Upper lobe of right lung (tissue), 1 donor: ENCODE measurements around the gene URM1. TPM values are rescaled to one million over a fixed set of nuclear protein-coding genes. Genes with fewer than 3 reads are reported as not detected.

Source experiments
- ATAC-seq: fragments of 200-7000 bp; cut with Tn5 transposase; one replicate; pipeline ENCODE4 v1.9.1; 2020; ENCODE audit warnings: mild to moderate bottlenecking, moderate library complexity
- DNase-seq: peaks from one replicate; pipeline ENCODE4 v3.0.0-alpha.2; 2020
- H3K27ac ChIP-seq: fragments of 200-600 bp; one replicate; pipeline ENCODE4 v1.8.0; 2022
- H3K27me3 ChIP-seq: fragments of 200-600 bp; one replicate; pipeline ENCODE4 v1.8.0; 2022; ENCODE audit warnings: mild to moderate bottlenecking
- H3K36me3 ChIP-seq: fragments of 200-600 bp; one replicate; pipeline ENCODE4 v1.8.0; 2022
- H3K4me1 ChIP-seq: fragments of 200-600 bp; one replicate; pipeline ENCODE4 v1.8.0; 2022
- H3K4me3 ChIP-seq: fragments of 200-600 bp; one replicate; pipeline ENCODE4 v1.8.0; 2022; ENCODE audit warnings: mild to moderate bottlenecking
- H3K9me3 ChIP-seq: fragments of 200-600 bp; one replicate; pipeline ENCODE4 v1.8.0; 2022
- CTCF ChIP-seq: fragments of 200-600 bp; IDR thresholded peaks from one replicate; pipeline ENCODE4 v1.8.0; 2022; ENCODE audit warnings: antibody characterized with exemption
- intact Hi-C: fragments of 100-400 bp; cut with DNase I; formaldehyde crosslinking; loops from one replicate; pipeline ENCODE4 v1.11.0; 2022
- total RNA-seq: library from RNA; stranded (reverse); fragmentation: NEBNext Ultra II Directional; extraction: Animal tissue kit (Norgen Biotek cat#: 25700); gene quantifications from one replicate; pipeline ENCODE4 v1.2.1, GENCODE V29; 2021
- donor health status: DM: no; HTN: yes; CAD: no; lungs with severe emphysema.

Gene URM1
- total RNA-seq, 1 donor from 2014 or later: 56.5 TPM

- peaks cover 12% of the 10 kb centered on the region for H3K36me3 ChIP-seq
- H3K27me3 ChIP-seq: no peaks in the 10 kb centered on the region
- peaks cover 11% of the 10 kb centered on the region for H3K4me1 ChIP-seq
- intact Hi-C loops: no loop called here
- DNase-seq: no peak
- no peak for ATAC-seq
- no peak for TF ChIP-seq CTCF
- H3K4me3 ChIP-seq: no peak overlapping the region
- H3K9me3 ChIP-seq: no peaks in the 10 kb centered on the region
- H3K27ac ChIP-seq: no peak overlapping the region
Observed at GRCh38 chr9:128358861-128359260, 12.3 kb upstream of the URM1 start.

- DNase-seq: no peak
- intact Hi-C loops: loop anchor here (5.0 kb wide), 1 partner anchor 51 kb away; no protein-coding TSS in a partner anchor
- ATAC-seq: no peak
- Histone ChIP-seq H3K36me3 (peaks cover 2% of the 10 kb centered on the region), H3K27ac (no peak overlapping the region), H3K4me3 (no peak overlapping the region), H3K27me3 (no peaks in the 10 kb centered on the region), H3K4me1 (peaks cover 24% of the 10 kb centered on the region), H3K9me3 (no peaks in the 10 kb centered on the region)
- TF ChIP-seq CTCF: no peak
Observed at GRCh38 chr9:128360826-128361225, 10.3 kb upstream of the URM1 start.

- Histone ChIP-seq H3K4me3 (peak overlapping the region; percentile 55), H3K27ac (peak overlapping the region; percentile 52), H3K4me1 (peaks cover 24% of the 10 kb centered on the region), H3K9me3 (no peaks in the 10 kb centered on the region), H3K27me3 (no peaks in the 10 kb centered on the region), H3K36me3 (no peaks in the 10 kb centered on the region)
- intact Hi-C loops: loop anchor here (5.0 kb wide), 1 partner anchor 51 kb away; no protein-coding TSS in a partner anchor
- no peak for ATAC-seq
- DNase-seq: no peak
- TF ChIP-seq CTCF: no peak
Observed at GRCh38 chr9:128361296-128361985, 9.7 kb upstream of the URM1 start.

GRCh38 chr9:128361986-128362646 lies 9.1 kb upstream of the URM1 start:
- peak; percentile 92 for TF ChIP-seq CTCF
- no peaks in the 10 kb centered on the region for H3K36me3 ChIP-seq

GRCh38 chr9:128362774-128363173 lies 8.4 kb upstream of the URM1 start:
- intact Hi-C loops: loop anchor here (5.0 kb wide), 1 partner anchor 50 kb away; no protein-coding TSS in a partner anchor

More at GRCh38 chr9:128361986-128362646, 9.1 kb upstream of the URM1 start:
- Histone ChIP-seq H3K4me3 (peak overlapping the region; percentile 55), H3K27me3 (no peaks in the 10 kb centered on the region), H3K9me3 (no peaks in the 10 kb centered on the region), H3K27ac (peak overlapping the region; percentile 52), H3K4me1 (peaks cover 24% of the 10 kb centered on the region)
- DNase-seq (peak; percentile 87), ATAC-seq (peak; percentile 95)
- intact Hi-C loops: loop anchor here (5.0 kb wide), 1 partner anchor 50 kb away; no protein-coding TSS in a partner anchor

More at GRCh38 chr9:128362774-128363173, 8.4 kb upstream of the URM1 start:
- H3K27me3 ChIP-seq: no peaks in the 10 kb centered on the region
- H3K4me1 ChIP-seq: peaks cover 24% of the 10 kb centered on the region
- no peak overlapping the region for H3K27ac ChIP-seq
- ATAC-seq (no peak), DNase-seq (no peak)
- H3K9me3 ChIP-seq: no peaks in the 10 kb centered on the region
- H3K36me3 ChIP-seq: no peaks in the 10 kb centered on the region
- no peak overlapping the region for H3K4me3 ChIP-seq
- TF ChIP-seq CTCF: no peak
